NCI-H748 treated with DMSO at 0.1 percent for 48 hours (cell line): Measurements from ENCODE around the gene RAPSN.
A peak's percentile ranks its signal among the peaks of the same experiment; 100 is the strongest.

ENCODE experiments used
- DNase-seq: peaks from one replicate; lab custom pipeline; 2025; lab: John Stamatoyannopoulos, UW

RAPSN gene

GRCh38 chr11:47408598-47409439 lies 40.1 kb downstream of the RAPSN start:
- no peak for DNase-seq

GRCh38 chr11:47407746-47408590 lies 41.0 kb downstream of the RAPSN start, which contains the start of gene SLC39A13:
Gene SLC39A13 (plus strand): TSS chr11:47408590. CDS start chr11:47410095, 1,505 bp downstream.
- DNase-seq = peak; percentile 85

- no peak for DNase-seq
Observed at GRCh38 chr11:47406896-47407745, 41.8 kb downstream of the RAPSN start.

DNA sequence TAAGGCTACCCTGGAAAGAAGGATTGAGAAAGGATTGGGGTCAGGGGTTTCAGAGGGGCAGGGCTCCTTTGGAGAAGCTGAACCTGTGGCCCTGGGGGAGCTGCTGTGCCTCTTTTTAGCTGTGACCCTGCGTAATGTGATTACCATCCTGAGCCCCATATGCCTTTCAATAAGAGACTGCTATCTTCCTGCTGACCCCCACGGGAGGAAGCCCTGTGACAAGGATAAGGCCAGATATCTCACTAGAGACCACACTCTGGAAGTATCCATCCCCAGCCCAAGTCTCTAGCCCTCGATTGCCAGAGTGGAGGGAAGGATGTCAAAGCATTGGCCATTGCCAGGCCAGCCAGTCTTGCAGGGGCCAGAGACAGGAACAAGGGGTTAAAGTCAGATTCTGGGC lies 45.4 kb downstream of the RAPSN start:
- no peak for DNase-seq

DNA sequence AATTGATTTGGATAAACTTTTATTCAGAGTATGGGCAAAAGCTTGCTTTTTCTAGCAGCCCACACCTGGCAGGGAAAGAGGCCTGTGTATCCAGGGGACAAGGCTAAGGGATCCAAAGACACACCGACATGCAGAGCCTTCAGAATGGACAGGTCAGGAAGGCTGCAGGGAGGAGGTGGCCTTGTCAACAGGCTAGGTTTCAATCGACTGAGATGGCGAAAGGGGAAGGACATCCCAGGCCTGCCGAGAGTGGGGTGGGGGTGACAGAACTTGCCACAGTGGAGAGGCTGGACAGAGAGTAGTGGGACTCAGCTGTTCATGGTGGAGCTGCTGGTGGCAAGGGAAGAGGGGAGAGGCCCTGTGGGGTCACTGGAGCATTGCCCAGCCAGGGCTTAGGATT lies 45.8 kb downstream of the RAPSN start:
- no peak for DNase-seq

DNA sequence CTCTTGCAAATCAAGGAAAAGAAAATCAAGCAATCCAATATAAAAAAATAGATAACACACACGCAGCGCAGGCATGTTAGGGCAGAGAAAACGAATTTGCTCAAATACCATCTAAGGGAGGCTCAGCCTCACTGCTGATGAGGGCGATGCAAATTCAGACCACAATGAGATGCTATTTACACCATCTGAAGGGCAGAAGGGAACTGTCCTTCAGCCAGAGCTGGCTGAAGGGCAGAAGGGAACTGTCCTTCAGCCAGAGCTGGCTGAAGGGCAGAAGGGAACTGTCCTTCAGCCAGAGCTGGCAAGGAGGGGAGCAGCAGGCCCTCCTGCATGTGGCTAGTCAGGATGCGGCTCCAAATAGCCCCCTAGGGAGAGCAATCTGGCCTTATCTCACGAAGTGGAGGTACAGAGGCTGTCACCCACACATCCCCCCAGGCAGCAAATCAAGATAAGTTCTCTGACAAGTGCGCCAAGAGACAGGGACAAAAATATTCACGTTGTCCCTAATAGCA lies 48.1 kb downstream of the RAPSN start:
- DNase-seq = no peak

DNA sequence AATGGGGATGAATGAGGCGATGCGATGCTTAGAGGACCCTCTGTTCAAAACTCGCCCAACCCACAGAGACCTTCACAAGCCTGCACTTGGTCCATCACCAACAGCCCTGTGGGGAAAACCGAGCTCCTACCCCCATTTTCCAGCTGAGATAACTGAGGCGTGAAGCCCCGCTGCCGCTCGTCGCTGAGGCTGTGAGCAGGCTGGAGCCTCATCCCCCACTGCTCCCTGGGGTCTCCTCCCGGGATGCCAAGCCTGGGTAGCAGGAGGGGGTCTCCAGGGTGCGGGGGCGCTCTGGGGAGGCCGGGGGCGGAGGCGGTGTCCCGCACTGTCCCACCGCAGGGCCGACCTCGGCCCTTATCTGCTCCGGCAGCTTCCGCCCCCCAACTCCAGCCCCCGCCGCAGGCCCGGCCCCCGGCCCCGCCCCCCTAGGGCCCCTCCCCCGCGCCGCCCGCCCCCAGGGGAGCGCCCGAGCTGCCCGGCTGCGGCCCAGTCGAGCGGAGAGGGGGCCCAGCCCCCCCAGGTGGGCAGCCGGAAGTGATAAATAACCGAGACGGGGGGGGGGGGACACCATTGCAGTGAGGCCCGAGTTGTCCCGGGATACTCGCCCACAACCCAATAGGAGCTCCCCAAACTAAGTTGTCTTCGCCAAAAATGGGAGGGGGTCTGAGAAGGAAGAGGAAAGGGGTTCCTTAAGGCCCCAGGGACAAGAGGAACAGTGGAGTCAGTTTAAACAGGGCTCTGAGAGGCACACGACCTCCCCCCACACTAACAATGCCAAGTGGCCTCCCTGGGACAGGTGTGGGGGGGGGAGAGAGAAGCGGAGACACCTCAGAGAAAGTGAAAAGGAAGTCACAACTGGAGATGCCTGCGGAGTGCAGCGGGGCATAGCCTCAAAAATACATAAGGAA lies 48.8 kb downstream of the RAPSN start:
- DNase-seq = no peak

- no peak for DNase-seq
Observed at GRCh38 chr11:47398551-47398950, 50.4 kb downstream of the RAPSN start.

- DNase-seq = no peak
Observed at GRCh38 chr11:47398011-47398410, 50.9 kb downstream of the RAPSN start.

DNA sequence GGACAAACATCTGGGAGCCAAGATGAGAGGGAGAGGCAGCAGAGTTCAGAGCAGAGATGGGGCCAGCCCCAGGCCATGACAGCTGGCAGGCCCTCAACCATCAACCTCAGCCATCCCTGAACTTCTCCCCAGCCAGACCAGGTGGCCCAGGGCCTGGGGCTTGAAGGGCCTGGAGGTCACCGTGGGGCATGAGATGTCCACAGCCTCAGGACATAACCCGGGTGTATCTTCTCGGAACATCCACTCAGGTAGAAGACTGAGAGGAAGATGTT lies 53.0 kb downstream of the RAPSN start:
- DNase-seq = no peak

DNA sequence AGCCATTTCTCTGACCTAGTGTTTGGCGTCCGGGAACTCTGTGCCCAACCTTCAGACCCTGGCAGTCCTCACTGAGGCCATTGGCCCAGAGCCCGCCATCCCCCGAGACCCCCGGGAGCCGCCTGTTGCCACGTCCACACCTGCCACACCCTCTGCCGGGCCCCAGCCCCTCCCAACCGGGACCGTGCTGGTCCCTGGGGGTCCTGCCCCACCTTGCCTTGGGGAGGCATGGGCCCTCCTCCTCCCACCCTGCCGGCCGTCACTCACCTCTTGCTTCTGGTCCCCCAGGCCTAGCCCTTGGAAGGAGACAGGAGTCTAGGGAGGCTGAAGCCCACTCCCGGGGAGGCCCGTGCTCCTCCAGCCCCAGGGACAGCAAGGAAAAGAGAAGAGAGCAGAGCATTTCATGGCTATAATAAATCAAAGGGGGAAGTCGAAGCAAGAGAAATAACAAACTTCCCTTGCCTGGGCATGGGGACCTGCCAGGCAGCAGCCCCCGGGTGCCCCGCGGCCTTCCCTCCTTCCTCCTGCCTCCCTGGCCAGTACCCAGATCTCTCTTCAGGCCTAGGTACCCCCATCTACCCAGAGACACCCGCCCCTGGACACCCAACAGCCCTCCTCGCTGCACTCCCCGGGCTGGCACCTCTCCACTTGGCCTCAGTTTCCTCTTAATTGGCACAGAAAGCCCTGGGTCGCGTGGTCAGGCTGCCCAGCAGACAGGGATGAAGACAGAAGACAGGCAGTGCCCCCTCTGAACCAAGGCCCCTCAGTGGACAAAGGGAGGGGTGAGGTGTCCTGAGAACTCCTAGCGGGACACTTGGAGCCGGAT lies 53.5 kb downstream of the RAPSN start:
- no peak for DNase-seq

DNA sequence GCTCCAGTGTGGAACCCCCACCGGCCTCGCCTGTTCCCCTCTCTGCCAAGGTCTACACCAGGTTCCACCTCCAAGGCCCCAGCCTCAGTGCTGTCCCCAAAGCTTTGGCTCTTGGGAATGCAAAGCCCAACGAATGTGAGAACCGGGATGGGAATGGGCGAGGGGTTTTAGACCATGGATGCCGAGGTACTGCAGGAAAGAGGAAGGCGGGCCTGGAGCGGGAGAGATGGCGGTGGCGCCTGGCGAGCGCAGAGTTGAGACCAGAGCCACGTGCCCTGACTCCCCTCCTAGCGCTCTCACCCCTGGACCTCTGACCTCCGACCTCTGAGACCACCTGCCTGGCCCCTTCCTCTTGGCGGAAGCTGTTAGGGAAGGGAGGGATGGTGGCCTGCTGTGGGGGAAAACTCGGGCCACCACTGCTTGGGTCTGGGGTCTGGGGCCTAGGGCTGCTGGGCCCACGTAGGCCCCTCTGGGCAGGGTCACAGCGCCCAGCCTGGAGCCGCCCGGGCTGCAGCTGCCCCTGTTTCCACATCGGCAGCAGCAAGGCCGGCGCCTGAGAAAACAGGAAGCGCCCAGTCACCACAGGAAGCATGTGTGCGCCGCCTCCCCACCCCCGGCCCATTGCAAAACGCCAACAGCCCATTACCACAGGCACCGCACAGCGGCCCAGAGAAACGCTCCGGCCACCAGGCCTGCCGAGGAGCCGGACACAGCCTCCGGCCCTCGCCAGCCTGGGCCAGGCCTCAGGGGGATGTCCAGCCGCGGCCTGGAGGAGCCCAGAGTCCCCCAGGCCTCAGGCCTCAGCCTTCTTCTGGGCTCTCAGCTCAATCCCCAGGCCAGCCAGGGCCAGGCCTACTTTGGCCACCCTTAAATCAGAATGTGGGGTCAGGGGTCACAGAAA lies 54.4 kb downstream of the RAPSN start:
- DNase-seq = no peak

DNA sequence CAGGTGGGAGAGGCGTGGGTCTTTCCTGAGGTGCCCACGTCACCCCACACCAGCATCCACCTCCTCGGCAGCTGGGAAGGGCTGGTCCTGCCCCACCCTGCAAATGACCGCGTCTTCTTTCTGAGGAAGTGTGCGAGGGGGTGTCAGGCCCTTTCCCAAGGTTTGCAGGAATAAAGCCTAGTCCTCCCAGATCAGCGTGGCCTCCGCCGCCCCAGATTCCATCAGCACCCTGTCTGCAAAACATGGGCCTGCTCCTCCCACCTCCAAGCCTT lies 55.0 kb downstream of the RAPSN start:
- no peak for DNase-seq

GRCh38 chr11:47393163-47394049 lies 55.5 kb downstream of the RAPSN start:
- DNase-seq = no peak

DNA sequence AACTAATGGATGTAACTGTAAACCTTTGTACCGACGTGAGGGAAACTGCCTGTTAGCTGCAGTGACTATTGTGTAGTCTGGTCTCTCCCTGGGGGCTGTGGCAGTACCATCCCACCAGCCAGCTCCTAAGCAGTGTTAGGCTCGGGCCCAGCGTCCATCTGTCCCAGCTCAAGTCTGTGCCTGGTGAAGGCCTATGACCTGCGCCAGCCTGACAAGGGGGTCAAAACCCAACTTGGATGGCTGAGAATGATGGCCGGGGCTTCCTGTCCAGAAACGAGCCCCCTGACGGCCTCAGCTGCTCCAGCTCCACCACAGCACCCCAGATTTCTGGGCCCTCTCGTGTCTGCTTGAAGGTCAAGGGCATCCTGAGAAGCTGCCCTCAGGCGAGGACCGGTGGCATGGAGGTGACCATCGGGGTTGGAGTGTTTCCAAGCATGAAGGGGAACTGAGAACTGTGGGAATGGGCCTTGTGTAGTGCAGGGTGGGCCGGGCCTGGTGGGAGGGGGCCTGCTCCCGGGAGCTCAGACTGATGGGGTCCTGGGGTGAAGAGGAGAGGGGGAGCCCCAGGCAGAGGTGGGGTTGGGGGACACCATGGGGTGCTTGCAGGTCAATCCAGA lies 56.3 kb downstream of the RAPSN start:
- no peak for DNase-seq

GRCh38 chr11:47391711-47392432 lies 57.1 kb downstream of the RAPSN start:
- no peak for DNase-seq

- DNase-seq = no peak
Observed at GRCh38 chr11:47391077-47391583, 57.8 kb downstream of the RAPSN start.
